Fibroblast of villous mesenchyme (primary cell): ENCODE measurements around the gene MICAL3. TPM values are rescaled to one million over a fixed set of nuclear protein-coding genes. Genes with fewer than 3 reads are reported as not detected.

ENCODE experiments used
- DNase-seq: peaks from one replicate; pipeline ENCODE4 v3.0.0-alpha.2; 2010; ENCODE audit warnings: low read depth
- H3K4me3 ChIP-seq: 2 replicates; pipeline ENCODE4 v1.5.1; 2011; ENCODE audit warnings: low read depth, mild to moderate bottlenecking, low read length
- total RNA-seq: library from RNA; depleted of rRNA; stranded (reverse); fragments of >200 nt; gene quantifications from 2 replicates; pipeline ENCODE4 v1.2.3, GENCODE V29; 2012
- TF ChIP-seq, protein P1 (sequence below): IDR thresholded peaks from 2 replicates; pipeline ENCODE4 v1.5.1; 2012; ENCODE audit warnings: low read depth, mild to moderate bottlenecking, low read length; ENCODE audit not compliant: insufficient read depth

Gene MICAL3
- total RNA-seq, 1 donor, result 39.7 TPM

DNA sequence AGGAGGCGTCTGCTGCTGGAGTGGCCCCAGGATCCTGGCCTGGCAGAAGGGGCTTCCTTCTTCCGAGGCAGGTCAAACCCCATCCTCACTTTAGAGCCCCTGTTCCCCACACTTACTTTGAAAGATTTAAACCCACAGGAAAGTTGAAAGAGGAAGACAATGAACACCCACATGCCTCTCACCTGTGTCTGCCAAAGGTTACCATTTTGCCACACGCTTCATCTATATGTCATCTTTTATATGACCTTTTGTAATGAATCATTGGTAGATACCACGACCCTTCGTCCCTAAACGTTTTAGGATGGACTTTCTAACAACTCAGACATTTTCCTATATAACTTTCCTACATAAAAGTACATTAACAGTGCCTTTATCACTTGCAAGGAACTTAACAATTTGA lies 210.3 kb downstream of the MICAL3 start:
- no peak for DNase-seq
- no peak overlapping the region for H3K4me3 ChIP-seq
- TF ChIP-seq, protein P1, sequence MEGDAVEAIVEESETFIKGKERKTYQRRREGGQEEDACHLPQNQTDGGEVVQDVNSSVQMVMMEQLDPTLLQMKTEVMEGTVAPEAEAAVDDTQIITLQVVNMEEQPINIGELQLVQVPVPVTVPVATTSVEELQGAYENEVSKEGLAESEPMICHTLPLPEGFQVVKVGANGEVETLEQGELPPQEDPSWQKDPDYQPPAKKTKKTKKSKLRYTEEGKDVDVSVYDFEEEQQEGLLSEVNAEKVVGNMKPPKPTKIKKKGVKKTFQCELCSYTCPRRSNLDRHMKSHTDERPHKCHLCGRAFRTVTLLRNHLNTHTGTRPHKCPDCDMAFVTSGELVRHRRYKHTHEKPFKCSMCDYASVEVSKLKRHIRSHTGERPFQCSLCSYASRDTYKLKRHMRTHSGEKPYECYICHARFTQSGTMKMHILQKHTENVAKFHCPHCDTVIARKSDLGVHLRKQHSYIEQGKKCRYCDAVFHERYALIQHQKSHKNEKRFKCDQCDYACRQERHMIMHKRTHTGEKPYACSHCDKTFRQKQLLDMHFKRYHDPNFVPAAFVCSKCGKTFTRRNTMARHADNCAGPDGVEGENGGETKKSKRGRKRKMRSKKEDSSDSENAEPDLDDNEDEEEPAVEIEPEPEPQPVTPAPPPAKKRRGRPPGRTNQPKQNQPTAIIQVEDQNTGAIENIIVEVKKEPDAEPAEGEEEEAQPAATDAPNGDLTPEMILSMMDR, result no peak

DNA sequence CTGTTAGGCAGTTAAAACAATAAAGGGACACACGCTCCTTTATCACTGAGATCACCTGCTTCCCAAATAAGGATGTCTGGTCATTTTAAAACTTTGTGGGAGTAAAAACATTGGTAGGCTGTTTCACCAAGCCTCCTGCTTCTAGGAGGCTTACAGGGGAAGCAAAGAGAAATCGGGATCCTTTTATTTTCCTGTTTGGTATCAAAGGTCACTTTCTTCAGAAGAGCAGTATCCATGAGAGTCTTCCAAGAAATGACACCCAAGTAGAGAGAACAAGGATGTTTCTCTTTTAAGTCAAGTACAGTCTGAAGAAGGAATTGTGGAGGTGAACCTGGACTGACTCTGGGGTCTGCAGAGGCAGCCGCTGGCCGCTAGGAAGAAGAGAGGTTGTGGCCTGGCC lies 213.2 kb downstream of the MICAL3 start:
- H3K4me3 ChIP-seq, result no peak overlapping the region
- TF ChIP-seq, protein P1, result no peak
- DNase-seq, result no peak

DNA sequence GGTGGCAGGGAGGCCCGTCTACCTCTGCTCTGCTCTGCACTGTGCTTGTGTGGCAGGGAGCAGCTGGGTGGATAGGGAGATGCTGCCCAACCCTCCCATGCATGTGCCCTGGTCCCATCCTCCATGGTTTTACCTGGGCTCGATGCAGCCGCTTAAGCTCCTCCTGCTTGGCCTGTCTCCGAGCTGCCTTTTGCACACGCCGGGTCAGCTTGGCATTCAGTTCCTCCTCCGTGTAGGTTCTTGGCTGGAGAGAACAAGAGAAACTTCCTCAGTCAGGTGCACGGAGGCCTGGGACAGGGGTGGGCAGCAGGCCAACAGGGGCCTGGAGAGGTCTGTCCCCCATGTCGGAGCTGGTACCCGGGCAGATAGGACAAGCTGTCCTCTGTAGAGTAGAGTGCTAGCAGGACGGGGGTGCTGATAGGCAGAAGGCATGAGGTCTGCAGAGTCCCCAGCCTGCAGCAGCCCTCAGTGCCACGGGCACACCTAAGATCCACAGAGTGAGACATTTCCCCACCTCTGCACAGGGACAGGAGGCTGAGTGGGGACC lies 213.7 kb downstream of the MICAL3 start:
- TF ChIP-seq, protein P1, result no peak
- H3K4me3 ChIP-seq, result no peak overlapping the region
- no peak for DNase-seq

DNA sequence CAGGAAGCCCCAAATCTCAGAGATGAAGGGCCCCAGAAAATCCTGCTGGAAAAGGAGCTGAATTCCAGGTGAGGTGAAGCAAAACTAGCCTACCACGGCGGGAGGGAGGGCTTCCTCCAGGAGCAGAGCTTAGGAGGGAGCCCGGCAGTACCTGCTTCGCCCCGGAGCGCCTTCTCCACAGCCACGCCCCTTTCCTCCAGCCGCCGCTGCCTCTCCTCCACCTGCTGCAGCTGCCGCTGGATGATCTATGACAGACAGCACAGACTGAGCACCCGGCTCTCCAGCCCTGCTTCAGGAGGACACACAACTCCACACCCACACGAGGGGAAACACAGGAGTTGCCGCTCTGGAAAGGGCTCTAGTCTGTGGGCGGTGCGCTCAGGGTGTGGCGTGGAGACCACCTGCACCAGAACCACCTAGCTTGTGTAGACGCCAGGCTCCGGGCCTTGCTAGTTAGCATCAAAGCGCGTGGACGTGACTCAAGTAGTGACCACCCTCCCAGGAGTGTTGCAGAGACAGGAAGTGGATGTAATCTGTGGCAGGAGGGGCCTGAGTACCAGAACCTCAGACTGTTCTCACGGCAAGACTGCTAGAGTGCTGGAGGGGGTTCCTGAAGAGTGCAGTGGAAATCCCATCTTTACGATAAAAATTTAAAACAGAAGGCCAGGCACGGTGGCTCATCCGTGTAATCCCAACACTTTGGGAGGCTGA lies 215.5 kb downstream of the MICAL3 start:
- TF ChIP-seq, protein P1, result no peak
- H3K4me3 ChIP-seq, result no peak overlapping the region
- DNase-seq, result peak; percentile 30

DNA sequence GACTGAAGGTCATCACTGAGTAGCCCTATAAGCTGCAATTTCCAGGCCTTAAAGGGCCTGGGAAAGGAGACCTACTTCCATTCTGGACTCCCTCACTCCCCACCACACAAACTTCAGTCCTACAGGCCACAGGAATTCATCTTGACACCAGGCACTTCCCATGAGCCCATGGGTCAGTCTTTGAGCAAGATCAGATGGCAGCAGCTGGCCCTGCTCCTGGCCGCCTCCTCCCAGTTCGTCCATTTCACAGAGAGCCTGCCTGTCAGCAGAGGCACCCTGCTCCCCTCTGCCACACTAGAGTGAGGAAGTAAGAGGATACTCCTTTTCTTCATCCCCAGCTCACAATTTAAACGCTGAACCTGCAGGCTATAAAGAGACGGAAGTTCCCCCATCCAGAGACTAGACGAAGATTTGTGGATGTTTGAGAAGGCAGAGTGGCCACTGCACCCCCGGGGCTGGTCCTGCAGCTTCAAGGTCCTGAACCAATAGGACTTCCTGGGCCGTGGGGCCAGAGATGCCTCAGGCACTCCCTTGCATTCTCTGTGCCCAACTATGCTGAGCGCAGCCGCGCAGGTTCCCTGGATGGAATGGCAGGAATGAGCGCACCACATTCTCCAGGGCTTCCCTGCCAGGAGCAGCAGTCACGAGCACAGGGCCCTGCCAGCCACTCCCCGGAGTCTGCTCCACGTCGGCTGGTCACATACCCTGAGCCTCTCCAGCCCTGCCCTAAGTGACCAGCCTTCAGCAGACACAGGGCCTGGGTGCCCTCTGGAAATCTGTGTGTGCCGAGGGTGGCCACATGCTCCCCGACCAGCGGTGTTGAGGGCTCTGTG lies 216.6 kb downstream of the MICAL3 start:
- DNase-seq, result peak; percentile 70
- TF ChIP-seq, protein P1, result no peak
- no peak overlapping the region for H3K4me3 ChIP-seq

DNA sequence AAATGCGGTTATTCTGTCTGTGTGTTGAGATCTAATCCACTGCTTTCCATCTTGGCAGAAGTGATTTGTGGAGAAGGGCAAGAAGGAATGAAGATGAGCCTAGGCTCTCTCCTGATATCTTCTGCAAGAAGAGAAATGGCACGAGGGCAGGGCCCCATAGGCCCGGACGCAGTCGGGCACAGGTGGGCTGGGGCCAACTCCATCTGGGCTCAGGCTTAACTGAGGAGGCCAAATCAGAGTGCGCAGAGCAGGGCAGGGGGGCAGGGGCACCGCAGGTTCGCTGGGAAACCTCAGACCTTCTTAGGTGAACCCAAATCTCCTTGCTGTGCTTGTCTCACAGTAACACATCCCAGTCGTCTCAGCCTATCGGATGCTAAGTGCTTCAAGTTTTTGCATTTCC lies 217.3 kb downstream of the MICAL3 start:
- TF ChIP-seq, protein P1, result no peak
- DNase-seq, result no peak
- H3K4me3 ChIP-seq, result no peak overlapping the region
